ENCODE measurements around the gene ZRANB1.

DNA sequence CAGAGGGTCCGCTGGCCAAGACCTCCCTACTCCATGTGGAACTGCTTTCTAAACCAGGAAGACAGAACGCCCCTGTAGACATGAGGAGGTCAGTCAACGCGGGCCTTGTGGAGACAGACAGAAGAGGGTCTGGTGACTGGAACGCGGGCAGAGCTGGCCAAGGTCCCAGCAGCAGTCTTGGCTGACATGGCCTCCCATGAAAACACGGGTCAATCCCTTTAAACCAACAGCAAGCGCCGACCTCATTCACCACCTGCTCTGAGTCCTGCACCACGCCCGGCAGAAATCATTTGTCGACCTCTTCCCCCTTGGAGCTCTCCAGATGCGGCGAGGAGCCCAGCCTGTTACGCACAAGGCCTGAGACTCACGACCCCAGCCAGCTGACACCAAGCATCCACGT, 78.5 kb downstream of the ZRANB1 start:
- TF ChIP-seq, protein P1, sequence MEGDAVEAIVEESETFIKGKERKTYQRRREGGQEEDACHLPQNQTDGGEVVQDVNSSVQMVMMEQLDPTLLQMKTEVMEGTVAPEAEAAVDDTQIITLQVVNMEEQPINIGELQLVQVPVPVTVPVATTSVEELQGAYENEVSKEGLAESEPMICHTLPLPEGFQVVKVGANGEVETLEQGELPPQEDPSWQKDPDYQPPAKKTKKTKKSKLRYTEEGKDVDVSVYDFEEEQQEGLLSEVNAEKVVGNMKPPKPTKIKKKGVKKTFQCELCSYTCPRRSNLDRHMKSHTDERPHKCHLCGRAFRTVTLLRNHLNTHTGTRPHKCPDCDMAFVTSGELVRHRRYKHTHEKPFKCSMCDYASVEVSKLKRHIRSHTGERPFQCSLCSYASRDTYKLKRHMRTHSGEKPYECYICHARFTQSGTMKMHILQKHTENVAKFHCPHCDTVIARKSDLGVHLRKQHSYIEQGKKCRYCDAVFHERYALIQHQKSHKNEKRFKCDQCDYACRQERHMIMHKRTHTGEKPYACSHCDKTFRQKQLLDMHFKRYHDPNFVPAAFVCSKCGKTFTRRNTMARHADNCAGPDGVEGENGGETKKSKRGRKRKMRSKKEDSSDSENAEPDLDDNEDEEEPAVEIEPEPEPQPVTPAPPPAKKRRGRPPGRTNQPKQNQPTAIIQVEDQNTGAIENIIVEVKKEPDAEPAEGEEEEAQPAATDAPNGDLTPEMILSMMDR (conservative IDR thresholded peaks at IDR 0.05; ENCODE audit: low read depth, low read length): no peak
- TF ChIP-seq BHLHE40 (IDR thresholded peaks at IDR 0.05; ENCODE audit: low read depth, low read length) (no peak), POLR2A (IDR thresholded peaks at IDR 0.05; ENCODE audit: low read depth, low read length) (no peak), RFX5 (IDR thresholded peaks at IDR 0.05; ENCODE audit: low read depth, low read length) (no peak), CEBPB (IDR thresholded peaks at IDR 0.05; ENCODE audit: low read depth, low read length) (no peak), RAD21 (IDR thresholded peaks at IDR 0.05; ENCODE audit: low read length) (no peak), MAZ (IDR thresholded peaks at IDR 0.05; ENCODE audit: borderline replicate concordance, low read depth, low read length) (no peak), MAFK (IDR thresholded peaks at IDR 0.05; ENCODE audit: low read depth, low read length) (no peak), CHD1 (IDR thresholded peaks at IDR 0.05; ENCODE audit: low read depth, low read length) (no peak), NFE2L2 (IDR thresholded peaks at IDR 0.05; ENCODE audit: low read depth, low read length) (no peak), FOS (IDR thresholded peaks at IDR 0.05; ENCODE audit: low read depth, low read length) (no peak), SMC3 (IDR thresholded peaks at IDR 0.05; ENCODE audit: low read depth, low read length) (no peak)
- TF ChIP-seq, protein P2, sequence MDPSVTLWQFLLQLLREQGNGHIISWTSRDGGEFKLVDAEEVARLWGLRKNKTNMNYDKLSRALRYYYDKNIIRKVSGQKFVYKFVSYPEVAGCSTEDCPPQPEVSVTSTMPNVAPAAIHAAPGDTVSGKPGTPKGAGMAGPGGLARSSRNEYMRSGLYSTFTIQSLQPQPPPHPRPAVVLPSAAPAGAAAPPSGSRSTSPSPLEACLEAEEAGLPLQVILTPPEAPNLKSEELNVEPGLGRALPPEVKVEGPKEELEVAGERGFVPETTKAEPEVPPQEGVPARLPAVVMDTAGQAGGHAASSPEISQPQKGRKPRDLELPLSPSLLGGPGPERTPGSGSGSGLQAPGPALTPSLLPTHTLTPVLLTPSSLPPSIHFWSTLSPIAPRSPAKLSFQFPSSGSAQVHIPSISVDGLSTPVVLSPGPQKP (IDR thresholded peaks at IDR 0.05; ENCODE audit: borderline replicate concordance, low read depth, low read length): no peak
- TF ChIP-seq, protein P3, sequence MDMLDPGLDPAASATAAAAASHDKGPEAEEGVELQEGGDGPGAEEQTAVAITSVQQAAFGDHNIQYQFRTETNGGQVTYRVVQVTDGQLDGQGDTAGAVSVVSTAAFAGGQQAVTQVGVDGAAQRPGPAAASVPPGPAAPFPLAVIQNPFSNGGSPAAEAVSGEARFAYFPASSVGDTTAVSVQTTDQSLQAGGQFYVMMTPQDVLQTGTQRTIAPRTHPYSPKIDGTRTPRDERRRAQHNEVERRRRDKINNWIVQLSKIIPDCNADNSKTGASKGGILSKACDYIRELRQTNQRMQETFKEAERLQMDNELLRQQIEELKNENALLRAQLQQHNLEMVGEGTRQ (IDR thresholded peaks at IDR 0.05; ENCODE audit: low read depth, low read length): no peak

All from IMR-90 (cell line).